ENCODE results near the gene TENM4. TPM values are rescaled to one million over a fixed set of nuclear protein-coding genes. Genes with fewer than 3 reads are reported as not detected.

The TENM4 gene
- total RNA-seq, 1 donor from 2014 or later = 117 TPM

DNA sequence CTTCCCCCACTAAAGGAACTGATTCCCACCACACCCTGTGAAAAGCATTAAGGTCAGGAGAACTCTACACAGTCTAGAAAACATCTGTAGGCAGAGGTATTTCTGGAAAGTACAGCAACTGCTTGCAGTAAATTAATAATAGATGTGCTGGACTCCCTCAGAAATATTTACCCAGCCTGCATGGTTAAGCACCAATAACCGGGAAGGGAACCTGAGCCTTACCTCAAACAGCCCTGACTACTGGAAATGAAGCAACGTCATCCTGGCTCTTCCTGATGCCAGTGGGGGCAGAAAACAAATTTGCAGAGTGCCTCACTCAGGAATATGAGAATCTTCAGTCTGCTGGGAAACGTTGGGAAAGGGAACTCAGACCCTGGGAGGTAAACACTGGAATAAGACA, 318.1 kb downstream of the TENM4 start:
- Mint-ChIP-seq H3K27ac (no peak overlapping the region), H3K9me3 (ENCODE audit: low read depth) (peaks cover 20% of the 10 kb centered on the region), H3K4me1 (ENCODE audit: low read depth) (peaks cover 8% of the 10 kb centered on the region), H3K36me3 (ENCODE audit: insufficient read depth) (peaks cover 12% of the 10 kb centered on the region), H3K27me3 (no peaks in the 10 kb centered on the region), H3K4me3 (ENCODE audit: low read depth) (no peak overlapping the region)
- no peak for DNase-seq (ENCODE audit: low spot score, unreplicated experiment)
- TF ChIP-seq CTCF (IDR thresholded peaks at IDR 0.05; ENCODE audit: unreplicated experiment) = no peak

DNA sequence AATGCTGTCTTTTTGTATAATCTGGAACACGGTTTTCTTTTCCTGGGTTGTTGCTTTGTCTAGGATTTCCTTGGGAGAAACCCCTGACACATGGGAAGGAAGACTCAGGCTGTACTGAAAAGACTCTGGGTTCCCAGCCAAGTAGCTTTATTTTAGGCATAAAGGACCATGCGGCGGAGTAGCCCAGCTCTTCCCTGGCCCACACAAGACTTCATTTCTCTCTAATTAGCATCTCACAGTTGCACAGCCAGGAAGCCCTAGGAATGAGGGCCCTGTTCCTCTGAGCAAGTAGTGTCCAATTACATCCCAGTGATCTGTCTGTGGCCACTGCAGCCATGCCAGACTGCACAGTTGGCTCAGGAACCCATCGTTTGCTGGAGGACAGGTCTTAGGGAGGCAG, 319.5 kb downstream of the TENM4 start:
- Mint-ChIP-seq H3K4me3 (ENCODE audit: low read depth) (no peak overlapping the region), H3K36me3 (ENCODE audit: insufficient read depth) (peaks cover 5% of the 10 kb centered on the region), H3K27ac (peak overlapping the region; percentile 59), H3K9me3 (ENCODE audit: low read depth) (peaks cover 11% of the 10 kb centered on the region), H3K27me3 (no peaks in the 10 kb centered on the region), H3K4me1 (ENCODE audit: low read depth) (peaks cover 8% of the 10 kb centered on the region)
- no peak for TF ChIP-seq CTCF (IDR thresholded peaks at IDR 0.05; ENCODE audit: unreplicated experiment)
- no peak for DNase-seq (ENCODE audit: low spot score, unreplicated experiment)

DNA sequence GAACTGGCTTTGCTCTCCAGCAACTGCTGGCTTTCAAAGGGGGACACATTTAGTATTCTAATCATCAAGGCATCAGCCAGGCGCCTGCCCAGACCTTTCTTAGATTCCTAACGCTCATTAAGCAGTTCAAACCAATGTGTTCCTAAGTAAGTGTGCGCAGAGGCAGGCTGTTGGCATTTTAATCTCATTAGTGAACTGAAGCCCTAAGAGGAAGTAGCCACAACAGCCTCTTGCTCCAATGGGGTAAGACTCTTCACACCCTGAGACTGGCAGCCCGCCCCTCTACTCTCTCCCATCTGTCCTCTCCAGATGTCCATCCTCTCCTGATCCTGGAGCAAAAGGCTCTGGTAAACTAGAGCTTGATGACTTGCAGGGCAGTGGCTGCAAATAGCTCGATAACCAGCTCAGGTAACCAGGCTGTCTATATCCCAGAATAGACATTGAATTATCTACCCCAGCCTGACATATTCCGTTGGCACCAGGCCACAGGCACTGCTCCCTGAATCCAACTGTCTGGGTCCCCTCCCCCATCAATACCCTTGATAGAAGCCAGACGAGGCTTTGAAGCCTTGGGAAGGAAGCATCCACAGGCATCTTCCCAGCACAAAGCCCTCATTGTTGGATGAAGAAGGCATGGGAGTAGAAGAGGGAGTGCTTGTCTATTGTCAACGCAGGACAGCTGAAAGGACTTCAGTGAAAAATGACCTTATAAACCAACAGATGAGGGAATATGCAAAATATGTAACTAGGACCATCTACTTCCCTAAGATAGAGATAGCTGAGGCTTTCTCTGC, 321.1 kb downstream of the TENM4 start:
- no peak for DNase-seq (ENCODE audit: low spot score, unreplicated experiment)
- peaks cover 8% of the 10 kb centered on the region for H3K4me1 Mint-ChIP-seq (ENCODE audit: low read depth)
- no peak overlapping the region for H3K27ac Mint-ChIP-seq
- no peaks in the 10 kb centered on the region for H3K9me3 Mint-ChIP-seq (ENCODE audit: low read depth)
- H3K4me3 Mint-ChIP-seq (ENCODE audit: low read depth) = no peak overlapping the region
- no peak for TF ChIP-seq CTCF (IDR thresholded peaks at IDR 0.05; ENCODE audit: unreplicated experiment)
- H3K36me3 Mint-ChIP-seq (ENCODE audit: insufficient read depth) = peaks cover 4% of the 10 kb centered on the region
- no peaks in the 10 kb centered on the region for H3K27me3 Mint-ChIP-seq

GRCh38 chr11:79117488-79117887, 323.3 kb downstream of the TENM4 start:
- no peaks in the 10 kb centered on the region for H3K9me3 Mint-ChIP-seq (ENCODE audit: low read depth)
- H3K4me3 Mint-ChIP-seq (ENCODE audit: low read depth) = no peak overlapping the region
- DNase-seq (ENCODE audit: low spot score, unreplicated experiment) = no peak
- no peak for TF ChIP-seq CTCF (IDR thresholded peaks at IDR 0.05; ENCODE audit: unreplicated experiment)
- H3K27ac Mint-ChIP-seq = no peak overlapping the region
- peaks cover 2% of the 10 kb centered on the region for H3K36me3 Mint-ChIP-seq (ENCODE audit: insufficient read depth)
- H3K27me3 Mint-ChIP-seq = no peaks in the 10 kb centered on the region
- H3K4me1 Mint-ChIP-seq (ENCODE audit: low read depth) = peaks cover 8% of the 10 kb centered on the region

GRCh38 chr11:79116600-79116999, 324.2 kb downstream of the TENM4 start:
- H3K4me1 Mint-ChIP-seq (ENCODE audit: low read depth) = peaks cover 8% of the 10 kb centered on the region
- H3K9me3 Mint-ChIP-seq (ENCODE audit: low read depth) = no peaks in the 10 kb centered on the region
- H3K27ac Mint-ChIP-seq = no peak overlapping the region
- no peak overlapping the region for H3K4me3 Mint-ChIP-seq (ENCODE audit: low read depth)
- no peak for TF ChIP-seq CTCF (IDR thresholded peaks at IDR 0.05; ENCODE audit: unreplicated experiment)
- DNase-seq (ENCODE audit: low spot score, unreplicated experiment) = no peak
- H3K36me3 Mint-ChIP-seq (ENCODE audit: insufficient read depth) = peaks cover 2% of the 10 kb centered on the region
- no peaks in the 10 kb centered on the region for H3K27me3 Mint-ChIP-seq

Measured in progenitor cell of endocrine pancreas (in vitro differentiated cells).